Stimulated activated CD8-positive, alpha-beta memory T cell treated with anti-CD3 and anti-CD28 coated beads, Interleukin-4, amount 100 ng/mL, for 48 hours (primary cell): ENCODE data around the gene ZMYND15.

Experiments used
- DNase-seq: peaks from one replicate; pipeline ENCODE4 v3.0.0-alpha.2; 2020

ZMYND15 gene

GRCh38 chr17:4743898-4744297, 4.3 kb downstream of the ZMYND15 start:
- DNase-seq = no peak

DNA sequence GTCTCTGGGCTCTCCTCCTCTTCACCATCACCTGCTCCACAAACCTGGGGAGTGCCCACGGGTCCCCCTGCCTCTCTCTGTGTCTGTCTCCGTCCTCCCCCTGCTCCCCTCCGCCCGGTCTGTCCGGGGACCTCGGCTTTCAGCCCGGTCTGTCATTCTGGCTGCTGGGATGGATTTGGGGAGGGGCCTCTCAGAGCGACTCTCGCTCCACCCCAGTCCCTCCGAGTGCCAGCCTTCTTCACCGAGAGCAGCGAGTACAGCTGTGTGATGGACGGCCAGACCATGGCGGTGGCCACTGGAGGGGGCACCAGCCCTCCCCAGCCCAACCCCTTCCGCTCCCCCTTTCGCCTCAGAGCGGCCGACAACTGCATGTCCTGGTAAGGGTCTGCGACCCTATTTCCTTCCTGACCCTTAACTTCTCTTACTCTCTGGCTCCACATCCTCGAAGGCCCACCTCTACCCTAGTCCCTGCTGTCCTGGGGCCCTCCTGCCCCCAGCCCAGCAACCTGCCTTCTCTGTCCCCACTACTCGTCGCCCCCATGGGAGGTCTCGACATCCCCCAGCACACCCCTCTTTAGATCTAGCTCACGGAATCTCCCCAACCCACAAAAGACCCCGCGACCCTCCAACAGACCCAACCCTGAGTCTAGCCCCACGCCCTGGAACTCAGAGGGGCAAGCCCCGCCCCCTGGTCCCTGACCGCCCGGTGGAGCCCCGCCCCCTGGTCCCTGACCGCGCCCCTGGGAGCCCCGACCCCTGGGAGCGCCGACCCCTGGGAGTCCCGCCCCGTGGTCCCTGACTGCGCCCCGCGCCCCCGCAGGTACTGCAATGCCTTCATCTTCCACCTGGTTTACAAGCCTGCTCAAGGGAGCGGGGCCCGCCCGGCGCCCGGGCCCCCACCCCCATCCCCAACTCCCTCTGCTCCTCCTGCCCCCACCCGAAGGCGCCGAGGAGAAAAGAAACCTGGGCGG, 5.7 kb downstream of the ZMYND15 start:
- no peak for DNase-seq

GRCh38 chr17:4747847-4748246, 8.2 kb downstream of the ZMYND15 start:
- no peak for DNase-seq

DNA sequence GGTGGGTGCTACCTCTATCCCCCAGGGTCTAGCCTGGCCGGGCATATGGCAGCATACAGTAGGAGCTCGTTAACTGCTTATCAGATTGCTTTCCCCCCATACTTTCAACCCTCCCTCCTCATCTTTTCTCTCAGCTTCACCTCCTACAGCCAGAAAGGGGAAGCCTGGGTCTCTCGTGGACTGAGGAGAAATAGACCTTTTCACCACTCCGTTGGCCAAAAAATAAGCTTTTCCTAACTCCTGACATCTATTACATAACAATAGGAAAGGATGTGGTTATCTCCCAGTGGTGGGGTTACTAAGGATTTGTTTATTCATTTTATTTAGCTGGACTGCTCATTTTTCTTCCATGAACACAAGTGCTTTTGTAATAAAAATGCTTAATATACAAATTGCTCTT, 9.1 kb downstream of the ZMYND15 start:
- DNase-seq = no peak

GRCh38 chr17:4750606-4751005, 11.0 kb downstream of the ZMYND15 start:
- no peak for DNase-seq

DNA sequence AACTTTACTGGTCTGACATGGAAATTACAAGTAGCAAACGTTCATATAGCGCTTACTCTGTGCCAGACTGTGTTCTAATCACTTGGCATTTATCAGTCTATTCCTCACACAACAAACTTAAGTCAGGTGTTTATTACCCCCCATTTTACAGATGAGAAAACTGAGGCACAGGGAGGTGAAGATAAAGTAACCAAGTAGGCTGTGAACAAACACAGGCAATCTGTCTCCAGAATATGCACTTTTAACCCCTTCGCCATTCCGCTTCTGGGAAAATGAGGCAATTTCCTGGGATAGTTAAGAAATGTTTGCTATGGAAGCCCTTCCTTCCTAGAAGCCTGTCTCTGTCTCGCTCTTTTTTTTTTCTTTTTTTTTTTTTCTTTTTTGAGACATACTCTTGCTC, 12.3 kb downstream of the ZMYND15 start:
- DNase-seq = no peak

- DNase-seq = no peak
Measured at GRCh38 chr17:4753392-4753791, 13.8 kb downstream of the ZMYND15 start.

- DNase-seq = no peak
Measured at GRCh38 chr17:4759776-4760236, 20.2 kb downstream of the ZMYND15 start.

DNA sequence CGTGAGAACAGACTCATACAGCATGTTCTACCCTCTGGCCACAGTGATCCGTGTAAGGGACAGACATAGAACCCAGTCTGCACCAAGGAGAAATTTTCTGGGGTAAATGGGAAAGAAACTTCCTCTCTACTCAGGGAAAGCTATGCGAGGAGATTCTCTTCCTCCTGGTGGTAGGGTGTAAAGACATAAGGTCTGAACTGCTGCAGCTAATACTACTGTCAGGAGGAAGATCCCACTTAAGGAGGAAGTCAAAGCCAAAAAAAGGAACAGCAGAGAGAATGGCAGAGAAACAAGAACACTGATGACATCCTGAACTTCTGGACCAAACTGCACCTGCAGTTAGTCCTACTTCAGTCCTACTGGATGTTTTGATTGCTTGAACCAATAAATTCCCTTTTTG, 25.0 kb downstream of the ZMYND15 start:
- DNase-seq = no peak

DNA sequence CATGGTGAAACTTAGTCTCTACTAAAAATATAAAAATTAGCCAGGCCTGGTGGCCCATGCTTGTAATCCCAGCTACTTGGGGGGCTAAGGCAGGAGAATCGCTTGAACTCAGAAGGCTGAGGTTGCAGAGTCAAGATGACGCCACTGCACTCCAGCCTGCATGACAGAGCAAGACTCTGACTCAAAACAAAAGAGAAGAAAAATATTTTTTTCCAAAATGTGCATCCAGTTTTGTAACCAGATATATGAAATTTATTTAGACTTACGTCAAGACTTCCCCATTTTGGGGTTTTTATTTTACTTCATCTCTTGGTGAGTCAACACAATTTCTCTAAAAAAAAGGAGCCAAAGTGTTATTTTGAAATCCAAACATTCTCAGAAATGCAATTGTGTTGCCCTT, 26.6 kb downstream of the ZMYND15 start:
- DNase-seq = no peak

DNA sequence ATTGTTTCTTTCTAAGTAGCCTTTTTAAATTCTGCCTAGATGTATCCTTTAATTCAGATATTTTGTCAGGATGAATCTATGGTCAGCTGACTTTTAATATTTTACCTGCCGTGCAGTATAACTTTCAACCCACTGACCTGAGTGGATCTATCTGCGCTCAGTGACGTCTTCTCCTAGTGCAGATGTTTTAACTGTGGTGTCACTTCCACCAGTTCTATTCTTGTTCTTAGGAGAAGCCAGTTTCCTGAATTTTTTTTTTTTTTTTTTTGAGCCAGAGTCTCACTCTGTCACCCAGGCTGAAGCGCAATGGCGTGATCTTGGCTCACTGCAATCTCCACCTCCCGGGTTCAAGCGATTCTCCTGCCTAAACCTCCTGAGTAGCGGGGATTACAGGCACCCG, 27.1 kb downstream of the ZMYND15 start:
- DNase-seq = no peak

DNA sequence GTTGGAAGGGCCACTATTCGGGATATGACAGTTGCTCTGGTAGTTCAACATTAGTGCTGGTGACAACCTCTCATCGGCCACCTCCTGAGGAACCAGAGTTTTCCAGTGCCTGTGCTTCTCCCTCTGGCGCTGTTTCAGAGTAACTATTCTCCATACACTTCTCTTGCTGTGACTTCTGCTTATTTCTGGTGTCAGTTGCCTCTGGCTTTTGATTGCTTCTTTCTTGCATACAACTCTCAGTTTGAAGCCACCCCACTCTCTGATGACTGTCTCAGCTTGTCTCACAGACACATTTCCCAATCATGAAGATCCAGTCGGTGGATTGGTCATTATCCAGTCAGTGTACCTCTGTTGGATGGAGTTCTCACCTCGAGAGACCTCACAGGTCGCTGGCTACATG, 28.7 kb downstream of the ZMYND15 start:
- DNase-seq = no peak

DNA sequence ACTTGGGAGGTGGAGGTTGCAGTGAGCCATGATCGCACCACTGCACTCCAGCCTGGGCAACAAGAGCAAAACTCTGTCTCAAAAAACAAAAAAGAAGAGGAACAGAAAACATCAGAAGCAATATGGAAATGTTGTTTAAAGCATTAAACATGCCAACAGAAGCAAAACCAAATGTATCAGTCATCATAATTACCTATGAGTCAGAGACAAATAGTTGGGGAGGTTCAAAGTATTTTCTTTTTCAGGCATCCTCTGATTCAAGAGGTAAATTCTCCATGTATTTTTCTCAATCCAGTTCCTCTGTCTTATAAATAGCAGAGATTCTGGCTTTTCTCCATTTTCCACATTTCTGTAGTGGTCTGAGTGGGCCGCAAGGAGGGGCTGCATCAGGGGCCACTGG, 30.0 kb downstream of the ZMYND15 start:
- no peak for DNase-seq

DNA sequence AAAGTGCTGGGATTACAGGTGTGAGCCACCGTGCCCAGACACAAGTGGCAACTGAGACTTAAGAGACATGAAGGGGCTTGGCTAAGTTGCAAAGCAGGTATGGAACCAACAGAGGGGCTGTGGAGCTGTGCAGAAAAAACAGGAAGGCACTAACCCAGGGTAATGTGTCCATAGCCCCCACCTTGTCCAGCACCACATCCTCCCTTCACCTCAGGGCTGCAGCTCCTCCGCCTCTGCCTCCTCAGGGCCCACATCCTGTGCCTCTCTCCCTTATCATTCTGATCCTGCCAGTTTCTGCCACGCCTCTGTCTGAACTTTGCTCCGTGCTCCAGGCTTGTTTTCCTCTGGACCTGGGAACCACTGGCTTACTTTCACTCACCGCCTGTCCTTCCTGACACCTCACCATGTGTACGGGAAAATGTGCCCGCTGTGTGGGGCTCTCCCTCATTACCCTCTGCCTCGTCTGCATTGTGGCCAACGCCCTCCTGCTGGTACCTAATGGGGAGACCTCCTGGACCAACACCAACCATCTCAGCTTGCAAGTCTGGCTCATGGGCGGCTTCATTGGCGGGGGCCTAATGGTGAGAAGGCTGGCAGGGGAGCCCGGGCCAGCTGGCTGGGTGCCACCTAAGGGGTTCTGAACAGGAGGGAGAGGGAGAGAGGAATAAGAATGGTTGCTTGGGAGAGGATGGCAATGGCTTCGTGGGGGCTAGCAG, 32.0 kb downstream of the ZMYND15 start, which contains the start of gene TM4SF5:
Gene TM4SF5 (plus strand): TSS at position 368 of the 716 bp plus-strand sequence. CDS start 37 bp downstream, at position 405.
- no peak for DNase-seq

DNA sequence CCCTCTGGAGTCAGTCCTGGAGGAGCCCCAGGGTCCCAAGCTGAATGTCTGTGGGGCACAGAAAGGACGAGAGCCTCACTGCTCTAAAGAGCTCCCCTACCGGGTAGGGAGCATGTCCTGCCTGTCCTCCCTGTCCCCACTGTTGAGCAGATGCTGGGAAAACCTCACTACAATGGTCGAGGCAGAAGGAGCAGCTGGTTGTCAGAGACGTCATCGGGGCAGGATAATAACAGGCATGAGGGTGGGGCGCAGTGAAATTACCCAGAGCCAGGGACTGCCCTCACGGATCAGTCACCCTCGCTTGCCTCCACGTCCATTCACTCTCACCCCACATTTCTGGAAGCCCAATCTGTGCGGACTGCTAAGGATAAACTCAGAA, 32.6 kb downstream of the ZMYND15 start:
- DNase-seq = no peak

DNA sequence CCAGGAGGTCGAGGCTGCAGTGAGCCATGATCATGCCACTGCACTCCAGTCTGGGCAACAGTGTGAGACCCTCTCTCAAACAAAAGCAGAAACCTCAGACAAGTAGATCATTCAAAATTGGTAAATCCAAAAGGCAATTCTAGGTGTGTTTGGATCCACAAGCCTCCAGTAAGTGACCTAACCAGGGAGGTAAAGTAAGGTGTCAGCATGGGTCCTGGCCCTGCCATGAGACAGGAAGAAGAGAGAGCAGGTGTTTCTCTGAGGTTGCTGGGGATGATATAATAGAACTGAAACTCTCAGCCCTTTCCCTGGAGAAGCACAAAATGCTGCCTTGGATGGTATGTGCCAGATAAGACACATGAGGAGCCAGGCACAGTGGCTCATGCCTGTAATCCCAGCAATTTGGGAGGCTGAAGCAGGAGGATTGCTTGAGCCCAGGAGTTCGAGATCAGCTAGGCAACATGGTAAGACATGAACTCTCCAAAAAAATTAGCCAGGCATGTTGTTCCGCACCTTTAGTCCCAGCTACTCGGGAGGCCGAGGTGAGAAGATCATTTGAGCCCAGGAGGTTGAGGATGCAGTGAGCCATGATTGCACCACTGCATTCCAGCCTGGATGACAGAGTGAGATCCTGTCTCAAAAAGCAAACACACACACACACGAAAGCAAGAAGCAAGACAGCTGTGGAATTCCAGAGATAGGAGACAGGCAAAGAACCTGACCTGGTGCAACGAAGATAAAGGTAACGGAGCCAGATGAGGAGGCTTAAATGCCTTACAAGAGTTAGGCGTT, 38.5 kb downstream of the ZMYND15 start:
- no peak for DNase-seq

DNA sequence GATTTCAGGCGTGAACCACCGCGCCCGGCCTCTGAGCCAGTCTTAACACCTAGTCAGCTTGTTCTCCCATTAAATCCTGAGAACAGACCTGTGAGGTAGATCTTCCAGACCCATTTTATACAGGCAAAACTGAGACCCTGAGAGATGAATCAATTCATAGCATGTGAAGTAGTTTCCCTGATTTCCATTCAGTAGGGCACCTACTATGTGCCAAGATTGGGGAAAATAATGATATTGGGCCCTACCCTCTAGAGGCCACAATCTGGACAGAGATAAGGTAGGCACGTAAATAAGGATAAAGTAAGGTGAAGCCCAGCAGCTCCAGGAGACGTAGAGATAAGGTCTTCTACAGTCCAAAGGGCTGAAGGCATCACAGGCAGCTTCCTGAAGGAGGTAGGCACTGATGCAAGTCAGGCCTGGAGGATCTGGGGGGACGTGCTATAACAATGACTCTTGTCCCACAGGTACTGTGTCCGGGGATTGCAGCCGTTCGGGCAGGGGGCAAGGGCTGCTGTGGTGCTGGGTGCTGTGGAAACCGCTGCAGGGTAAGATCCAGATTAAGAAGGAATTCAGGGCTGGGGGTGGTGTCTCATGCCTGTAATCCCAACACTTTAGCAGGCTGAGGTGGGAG, 40.8 kb downstream of the ZMYND15 start:
- no peak for DNase-seq

DNA sequence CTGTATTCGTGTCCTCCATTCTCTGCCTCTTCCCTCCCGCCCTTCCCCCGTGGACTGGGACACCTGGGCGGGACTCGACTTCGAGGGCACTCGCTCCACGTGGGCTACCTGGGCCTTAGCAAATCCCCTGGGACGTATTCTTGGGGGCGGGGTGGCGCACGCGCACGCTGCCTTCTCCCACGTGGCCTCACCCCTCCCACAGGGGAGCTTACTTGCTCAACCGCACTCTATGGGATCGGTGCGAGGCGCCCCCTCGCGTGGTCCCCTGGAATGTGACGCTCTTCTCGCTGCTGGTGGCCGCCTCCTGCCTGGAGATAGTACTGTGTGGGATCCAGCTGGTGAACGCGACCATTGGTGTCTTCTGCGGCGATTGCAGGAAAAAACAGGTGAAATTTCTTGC, 43.0 kb downstream of the ZMYND15 start:
- DNase-seq = no peak

- no peak for DNase-seq
Measured at GRCh38 chr17:4785311-4786105, 45.9 kb downstream of the ZMYND15 start.

DNA sequence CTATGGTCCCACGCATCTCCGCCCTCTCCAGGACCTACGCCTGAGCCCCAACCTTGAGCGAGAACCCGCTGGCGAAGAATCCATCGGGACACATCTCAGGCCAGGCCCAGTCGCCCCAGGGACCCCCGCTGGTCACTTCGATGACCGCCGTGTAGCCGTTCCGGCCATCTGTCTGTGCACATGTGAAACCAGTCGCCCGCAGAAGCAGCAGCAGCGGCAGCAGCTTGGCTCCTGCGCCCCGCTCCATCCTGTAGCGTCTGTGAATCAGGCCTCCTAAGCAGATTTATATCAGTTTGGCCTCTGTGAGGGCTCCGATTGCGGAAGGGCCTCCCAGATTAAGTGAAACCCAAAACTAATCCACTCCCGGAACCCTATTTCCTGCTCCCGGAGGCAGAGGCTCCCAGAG, 46.5 kb downstream of the ZMYND15 start, which contains the start of gene VMO1:
Gene VMO1 (minus strand): TSS at position 259 of the 406 bp plus-strand sequence. CDS start 12 bp downstream, at position 247.
- no peak for DNase-seq

DNA sequence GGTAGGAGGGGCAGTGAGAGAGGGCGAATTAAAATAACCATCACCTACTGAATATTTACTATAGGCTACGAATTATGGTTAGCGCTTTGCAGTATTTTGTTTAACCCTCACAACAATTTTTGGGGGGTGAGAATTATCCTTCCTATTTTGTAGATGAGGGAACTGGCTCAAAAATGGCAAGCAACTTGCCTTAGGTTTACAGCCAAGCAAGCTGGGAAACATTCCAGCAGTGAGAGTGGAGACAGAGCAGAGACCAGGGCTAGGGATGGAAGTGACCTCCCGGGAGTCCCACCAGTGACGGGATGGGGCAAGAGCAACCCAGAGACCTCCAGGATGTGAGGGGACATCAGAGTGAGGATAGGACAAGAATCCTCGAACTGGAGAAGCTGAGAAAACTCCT, 46.9 kb downstream of the ZMYND15 start:
- no peak for DNase-seq
